GM18951 (cell line): ENCODE results near the gene POC1A.
A peak's percentile ranks its signal among the peaks of the same experiment; 100 is the strongest.

Source experiments
- POLR2A ChIP-seq: IDR thresholded peaks from 4 replicates; pipeline ENCODE4 v1.6.1; 2011; ENCODE audit warnings: mild to moderate bottlenecking; ENCODE audit not compliant: insufficient read length, insufficient read depth; ENCODE audit errors: extremely low read depth
- in situ Hi-C: fragments of 300-500 bp; cut with MboI; formaldehyde crosslinking; loops from one replicate; pipeline ENCODE4 v1.12.0; 2022; ENCODE audit warnings: low sequenced_read_pairs, mixed read lengths, inconsistent platforms; ENCODE audit not compliant: unreplicated experiment

The POC1A gene

DNA sequence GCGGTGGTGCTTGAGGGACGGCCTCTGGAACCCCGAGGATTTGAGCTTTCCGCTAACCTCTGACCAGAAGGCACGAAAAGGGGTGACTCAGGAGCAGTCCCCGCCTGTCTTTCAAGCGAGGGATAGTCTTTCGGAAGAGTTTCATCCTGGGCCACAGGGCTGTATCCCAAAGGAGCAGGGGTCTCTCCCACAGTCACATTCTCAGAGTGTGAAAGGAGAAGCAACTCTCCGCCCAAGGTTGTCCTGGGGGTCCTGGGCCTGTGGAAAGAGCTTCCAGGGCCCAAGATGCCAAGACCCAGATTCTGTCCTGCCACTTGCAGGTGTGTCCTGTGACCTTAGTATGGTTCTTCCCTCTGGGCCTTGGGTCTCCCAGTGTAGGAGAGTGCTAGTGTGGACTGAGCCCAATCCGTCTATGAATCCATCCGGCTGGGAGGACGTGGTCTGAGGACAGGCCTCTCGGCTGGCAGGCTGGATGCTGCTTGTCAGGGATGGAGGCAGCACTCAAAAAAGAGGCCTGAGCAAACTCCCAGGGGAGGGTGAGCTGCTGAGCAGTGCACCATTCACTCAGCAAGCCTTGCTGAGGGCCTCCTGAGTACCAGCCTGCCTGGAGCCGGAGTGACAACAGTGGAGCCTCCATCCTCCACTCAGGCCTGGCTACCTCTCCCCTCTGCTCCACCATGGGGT lies 96.3 kb downstream of the POC1A start:
- in situ Hi-C loops: no loop called here
- TF ChIP-seq POLR2A: no peak

- peak; percentile 51 for TF ChIP-seq POLR2A
- in situ Hi-C loops: no loop called here
Measured at GRCh38 chr3:52056968-52057811, 97.0 kb downstream of the POC1A start.

DNA sequence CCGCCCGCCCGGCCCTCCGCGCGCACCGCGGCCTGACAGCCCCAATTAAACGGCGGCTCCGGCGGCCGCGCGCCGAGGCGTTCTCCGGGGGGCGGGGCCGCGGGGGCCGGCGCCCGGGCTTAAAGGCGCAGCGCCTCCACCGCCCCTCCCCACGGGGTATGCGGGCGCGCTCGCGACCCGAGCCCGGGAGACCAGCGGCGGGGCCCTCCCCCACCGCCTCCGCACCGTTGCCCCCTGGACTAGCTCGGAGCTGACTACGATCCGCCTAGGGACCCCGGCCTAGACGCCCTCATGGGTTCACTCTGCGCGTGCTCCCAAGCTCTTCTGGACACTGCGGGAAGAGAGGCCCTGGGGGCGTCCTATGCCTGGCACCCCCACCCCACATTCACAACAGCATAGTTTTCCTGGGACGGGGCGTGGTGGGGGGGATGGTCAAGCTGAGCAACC lies 97.7 kb downstream of the POC1A start, which contains the start of gene DUSP7:
TSS of gene DUSP7 (minus strand) at position 51 of the 447 bp plus-strand sequence. CDS start 205 bp downstream, outside the sequence.
- TF ChIP-seq POLR2A: peak; percentile 48
- in situ Hi-C loops: no loop called here

DNA sequence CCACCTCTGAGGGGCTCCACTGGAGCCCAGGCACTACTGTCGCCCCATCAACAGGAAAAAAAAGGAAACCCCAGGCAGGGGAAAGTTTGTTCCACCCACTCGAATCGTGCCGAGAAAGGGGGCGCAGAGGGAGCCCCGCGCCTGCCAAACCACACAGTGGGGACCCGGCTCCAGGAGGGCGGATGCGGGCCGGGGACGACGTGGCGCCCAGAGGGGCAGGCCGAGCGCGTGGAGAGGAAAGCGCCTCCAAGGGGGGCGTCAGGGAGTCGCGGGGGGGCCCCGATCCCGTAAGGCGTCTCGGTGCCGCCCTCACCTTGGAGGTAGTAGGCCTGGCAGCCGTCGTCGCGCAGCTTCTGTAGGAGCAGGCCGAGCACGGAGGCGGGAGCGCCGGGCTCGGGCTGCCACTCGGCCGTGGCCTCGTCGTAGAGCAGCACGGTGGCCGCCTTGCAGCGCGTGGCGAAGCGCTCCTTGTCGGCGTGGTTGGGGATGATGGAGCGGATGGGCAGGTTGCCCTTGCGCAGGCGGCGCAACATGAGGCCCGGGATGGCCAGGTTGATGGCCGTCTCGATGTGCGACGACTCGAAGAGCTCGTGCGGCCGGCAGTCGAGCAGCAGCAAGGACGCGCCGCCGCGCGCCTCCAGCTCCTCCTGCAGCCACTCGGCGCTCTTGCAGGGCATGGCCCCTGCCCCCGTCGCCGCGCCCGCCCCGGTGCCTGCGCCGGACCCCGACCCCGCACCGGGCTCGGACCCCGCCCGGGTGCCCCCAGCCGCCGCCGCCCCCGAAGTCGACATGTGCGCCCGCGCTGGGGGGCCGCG lies 98.5 kb downstream of the POC1A start:
- TF ChIP-seq POLR2A: no peak
- in situ Hi-C loops: no loop called here

DNA sequence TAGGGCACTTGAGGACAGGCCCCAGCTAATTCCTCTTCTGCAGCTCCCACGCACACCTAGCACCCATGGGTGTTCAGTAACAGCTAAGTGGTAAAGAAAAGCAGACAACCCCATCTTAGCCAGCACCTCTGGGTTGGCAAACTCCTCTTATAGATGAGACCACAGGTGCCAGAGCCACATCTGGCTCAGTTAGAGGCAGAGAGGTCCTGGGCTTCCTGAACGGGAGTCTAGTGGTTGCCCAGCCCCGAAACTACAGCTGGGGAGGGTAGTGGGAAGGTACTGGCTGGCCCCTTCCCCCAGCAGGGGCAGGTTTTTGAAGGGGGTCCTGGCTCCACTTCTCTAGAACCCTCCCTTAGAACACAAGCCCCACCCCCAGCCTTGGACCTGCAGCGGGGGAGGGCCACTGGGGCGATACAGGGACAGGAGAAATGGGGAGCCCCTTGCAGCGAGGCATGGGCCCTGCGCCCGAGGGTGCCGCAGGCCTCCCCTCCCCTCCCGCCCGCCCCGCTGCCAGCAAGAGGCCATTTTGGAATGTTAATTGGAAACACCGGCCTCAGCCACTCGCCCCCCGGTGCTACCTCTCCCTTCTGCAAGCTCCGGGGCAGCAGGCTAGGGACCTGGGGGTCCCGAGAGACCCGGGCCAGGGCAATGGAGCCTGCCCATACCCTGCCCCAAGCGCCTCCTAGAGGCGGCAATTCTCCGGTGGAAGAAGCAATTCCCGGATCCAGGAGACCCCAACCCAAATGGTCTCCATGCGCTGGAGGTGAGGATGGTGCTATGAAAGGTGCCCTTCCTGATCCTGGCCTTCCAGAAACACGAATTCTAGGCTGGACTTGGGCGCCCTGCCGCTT lies 99.3 kb downstream of the POC1A start:
- in situ Hi-C loops: no loop called here
- no peak for TF ChIP-seq POLR2A

GRCh38 chr3:52053307-52054304 lies 100.6 kb downstream of the POC1A start:
- TF ChIP-seq POLR2A: no peak
- in situ Hi-C loops: no loop called here

DNA sequence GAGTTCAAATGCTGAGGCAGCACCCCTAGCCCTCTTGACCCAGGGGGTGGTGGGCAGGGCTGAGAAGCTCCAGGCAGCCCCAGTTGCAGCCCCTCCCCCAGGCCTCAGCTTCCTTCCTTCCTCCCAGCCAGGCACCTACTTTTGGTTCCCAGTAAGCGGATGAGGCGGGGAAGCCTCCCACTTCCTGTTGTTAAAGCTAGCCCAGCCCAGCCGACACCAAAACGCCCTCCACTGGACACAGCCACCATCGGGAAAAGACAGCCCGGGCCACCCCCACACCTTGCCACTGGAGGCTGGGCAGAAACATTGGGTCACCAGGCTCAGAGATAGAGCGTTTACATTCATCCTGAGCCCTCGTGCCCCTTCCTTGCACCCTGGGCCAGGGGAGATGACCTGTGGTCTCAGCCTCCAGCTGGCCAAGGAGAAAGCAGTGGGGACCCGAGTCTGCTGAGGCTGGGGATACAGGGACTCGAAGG lies 101.4 kb downstream of the POC1A start:
- in situ Hi-C loops: no loop called here
- TF ChIP-seq POLR2A: no peak

GRCh38 chr3:52051444-52051843 lies 102.8 kb downstream of the POC1A start:
- TF ChIP-seq POLR2A: no peak
- in situ Hi-C loops: no loop called here

DNA sequence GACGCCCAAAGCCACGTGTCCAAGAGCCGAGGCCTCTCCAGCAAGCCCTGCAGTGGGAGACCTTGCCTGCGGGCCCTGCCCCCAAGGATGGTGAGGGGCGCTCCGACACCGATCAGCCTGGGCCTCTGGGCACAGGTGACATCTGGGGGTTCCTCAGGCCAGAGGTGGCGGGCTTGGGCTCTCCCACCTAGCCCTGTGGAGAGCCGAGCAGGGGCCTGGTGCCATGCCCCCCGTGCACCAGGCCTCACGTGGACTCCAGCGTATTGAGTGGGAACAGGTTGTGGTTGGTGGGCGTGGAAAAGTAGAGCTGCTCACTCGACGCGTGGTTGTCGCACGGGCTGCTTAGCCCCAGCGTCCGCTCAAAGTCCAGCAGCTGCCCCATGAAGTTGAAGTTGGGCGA lies 103.7 kb downstream of the POC1A start:
- in situ Hi-C loops: no loop called here
- TF ChIP-seq POLR2A: no peak

- no peak for TF ChIP-seq POLR2A
Measured at GRCh38 chr3:52049503-52049902, 104.7 kb downstream of the POC1A start.

GRCh38 chr3:52047295-52047960 lies 106.8 kb downstream of the POC1A start:
- TF ChIP-seq POLR2A: no peak
- in situ Hi-C loops: no loop called here

More at GRCh38 chr3:52049503-52049902, 104.7 kb downstream of the POC1A start:
- in situ Hi-C loops: no loop called here
